ENCODE data around the gene CERT1.

The CERT1 gene

GRCh38 chr5:75341934-75342333, 169.5 kb downstream of the CERT1 start:
- H3K4me3 ChIP-seq (ENCODE audit: control insufficient read depth, low read depth, low read length) = no peak overlapping the region

GRCh38 chr5:75340714-75341478, 170.5 kb downstream of the CERT1 start:
- H3K4me3 ChIP-seq (ENCODE audit: control insufficient read depth, low read depth, low read length) = no peak overlapping the region

More at GRCh38 chr5:75341934-75342333, 169.5 kb downstream of the CERT1 start:
- no peak for TF ChIP-seq CTCF (conservative IDR thresholded peaks at IDR 0.05; ENCODE audit: control insufficient read depth, insufficient read depth, low read depth, low read length)
- no peak for DNase-seq (ENCODE audit: low read depth)

GRCh38 chr5:75338408-75338807, 173.0 kb downstream of the CERT1 start:
- no peak for TF ChIP-seq CTCF (conservative IDR thresholded peaks at IDR 0.05; ENCODE audit: control insufficient read depth, insufficient read depth, low read depth, low read length)
- DNase-seq (ENCODE audit: low read depth) = no peak
- peak overlapping the region; percentile 89 for H3K4me3 ChIP-seq (ENCODE audit: control insufficient read depth, low read depth, low read length)

More at GRCh38 chr5:75340714-75341478, 170.5 kb downstream of the CERT1 start:
- no peak for TF ChIP-seq CTCF (conservative IDR thresholded peaks at IDR 0.05; ENCODE audit: control insufficient read depth, insufficient read depth, low read depth, low read length)
- DNase-seq (ENCODE audit: low read depth) = no peak

GRCh38 chr5:75337366-75338021, 173.9 kb downstream of the CERT1 start:
- peak; percentile 23 for DNase-seq (ENCODE audit: low read depth)
- no peak for TF ChIP-seq CTCF (conservative IDR thresholded peaks at IDR 0.05; ENCODE audit: control insufficient read depth, insufficient read depth, low read depth, low read length)
- peak overlapping the region; percentile 89 for H3K4me3 ChIP-seq (ENCODE audit: control insufficient read depth, low read depth, low read length)

GRCh38 chr5:75336615-75337336, 174.7 kb downstream of the CERT1 start, which contains the start of gene HMGCR:
HMGCR (plus strand) TSS chr5:75337220; CDS start chr5:75342606, 5,386 bp downstream.
- peak within 1 kb of the TSS; percentile 89 for H3K4me3 ChIP-seq (ENCODE audit: control insufficient read depth, low read depth, low read length)
- peak; percentile 100 for DNase-seq (ENCODE audit: low read depth)
- TF ChIP-seq CTCF (conservative IDR thresholded peaks at IDR 0.05; ENCODE audit: control insufficient read depth, insufficient read depth, low read depth, low read length) = peak; percentile 28

- peak; percentile 88 for DNase-seq (ENCODE audit: low read depth)
- H3K4me3 ChIP-seq (ENCODE audit: control insufficient read depth, low read depth, low read length) = peak overlapping the region; percentile 71
- TF ChIP-seq CTCF (conservative IDR thresholded peaks at IDR 0.05; ENCODE audit: control insufficient read depth, insufficient read depth, low read depth, low read length) = peak; percentile 62
These were observed 175.3 kb downstream of the CERT1 start for GRCh38 chr5:75335952-75336614.

All from fibroblast of mammary gland (primary cell).